ENCODE measurements around the gene LMF1. TPM values are rescaled to one million over a fixed set of nuclear protein-coding genes. Genes with fewer than 3 reads are reported as not detected.

Gene LMF1
- total and polyA plus RNA-seq, 2 of the 4 experiments (the other 2 are of a cell fraction) = 7.7 to 13.1 TPM

- no peak overlapping the region for H2BK15ac ChIP-seq (ENCODE audit: low read depth, low read length)
- H3K4ac ChIP-seq (ENCODE audit: low read depth, low read length) = no peak overlapping the region
- H3K4me2 ChIP-seq (ENCODE audit: low read depth, low read length) = no peak overlapping the region
- no peak overlapping the region for H2AFZ ChIP-seq (replicated peaks; ENCODE audit: low read length, poor library complexity)
- H3K4me1 ChIP-seq (ENCODE audit: control insufficient read depth, insufficient read depth, low read length) = peaks cover 2% of the 10 kb centered on the region; the same call in 1 of the 2 replicates
- no peak overlapping the region for H3K56ac ChIP-seq (ENCODE audit: extremely low read depth, insufficient read depth, low read length)
- no peak overlapping the region for H3K14ac ChIP-seq (replicated peaks; ENCODE audit: low read depth, low read length)
- TF ChIP-seq RAD21 (IDR thresholded peaks at IDR 0.05; ENCODE audit: low read length) (no peak), MAFK (IDR thresholded peaks at IDR 0.05; ENCODE audit: low read depth, low read length) (no peak), FOS (IDR thresholded peaks at IDR 0.05; ENCODE audit: low read depth, low read length) (no peak), POLR2A (IDR thresholded peaks at IDR 0.05; ENCODE audit: low read depth, low read length) (no peak), NFE2L2 (IDR thresholded peaks at IDR 0.05; ENCODE audit: low read depth, low read length) (no peak), CTCF (conservative IDR thresholded peaks at IDR 0.05; ENCODE audit: low read depth, low read length) (no peak), MAZ (IDR thresholded peaks at IDR 0.05; ENCODE audit: borderline replicate concordance, low read depth, low read length) (no peak), RCOR1 (IDR thresholded peaks at IDR 0.05; ENCODE audit: insufficient replicate concordance, low read length) (no peak), BHLHE40 (IDR thresholded peaks at IDR 0.05; ENCODE audit: low read depth, low read length) (no peak), USF2 (IDR thresholded peaks at IDR 0.05; ENCODE audit: low read depth, low read length) (no peak), MXI1 (IDR thresholded peaks at IDR 0.05; ENCODE audit: borderline replicate concordance, low read depth, low read length) (no peak), CHD1 (IDR thresholded peaks at IDR 0.05; ENCODE audit: low read depth, low read length) (no peak), SMC3 (IDR thresholded peaks at IDR 0.05; ENCODE audit: low read depth, low read length) (no peak), CEBPB (IDR thresholded peaks at IDR 0.05; ENCODE audit: low read depth, low read length) (no peak)
- TF ChIP-seq, protein P1, sequence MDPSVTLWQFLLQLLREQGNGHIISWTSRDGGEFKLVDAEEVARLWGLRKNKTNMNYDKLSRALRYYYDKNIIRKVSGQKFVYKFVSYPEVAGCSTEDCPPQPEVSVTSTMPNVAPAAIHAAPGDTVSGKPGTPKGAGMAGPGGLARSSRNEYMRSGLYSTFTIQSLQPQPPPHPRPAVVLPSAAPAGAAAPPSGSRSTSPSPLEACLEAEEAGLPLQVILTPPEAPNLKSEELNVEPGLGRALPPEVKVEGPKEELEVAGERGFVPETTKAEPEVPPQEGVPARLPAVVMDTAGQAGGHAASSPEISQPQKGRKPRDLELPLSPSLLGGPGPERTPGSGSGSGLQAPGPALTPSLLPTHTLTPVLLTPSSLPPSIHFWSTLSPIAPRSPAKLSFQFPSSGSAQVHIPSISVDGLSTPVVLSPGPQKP (IDR thresholded peaks at IDR 0.05; ENCODE audit: borderline replicate concordance, low read depth, low read length) = no peak
- H3K18ac ChIP-seq (ENCODE audit: low read depth, low read length) = no peak overlapping the region
- no peak overlapping the region for H4K5ac ChIP-seq (ENCODE audit: low read depth, low read length)
- no peak overlapping the region for H3K9ac ChIP-seq (ENCODE audit: low read depth, low read length)
- no peaks in the 10 kb centered on the region; the same call in none of the 2 replicates for H3K9me3 ChIP-seq (ENCODE audit: control insufficient read depth, insufficient read depth, low read length)
- ATAC-seq (ENCODE audit: low read depth) = no peak
- H4K91ac ChIP-seq (ENCODE audit: insufficient read depth, low read depth, low read length) = no peak overlapping the region
- dilution Hi-C loops (cut with HindIII; ENCODE audit: low sequenced_read_pairs, unreplicated experiment) (no loop called here), in situ Hi-C loops (cut with MboI; ENCODE audit: low sequenced_read_pairs) (loop anchor here (25.0 kb wide), 1 partner anchor 396 kb away; no protein-coding TSS in a partner anchor), intact Hi-C loops (cut with micrococcal nuclease) (no loop called here)
- ChIA-PET CTCF (no interaction called here), POLR2A (ENCODE audit: unreplicated experiment) (no interaction called here)
- H3K27me3 ChIP-seq (ENCODE audit: control insufficient read depth, insufficient read depth, low read length) = peaks cover 22% of the 10 kb centered on the region
- 83% methylated on average over 2 of the region's 15 CpGs; no CpG with 5 or more reads in 1 of the 2 experiments for WGBS, 2 experiments (ENCODE audit: extremely low coverage in 2 of 2, insufficient read length in 1 of 2)
- H2BK120ac ChIP-seq (ENCODE audit: low read depth, low read length) = no peak overlapping the region
- H3K27ac ChIP-seq (ENCODE audit: insufficient read depth, low read length) = no peak overlapping the region
- no peak overlapping the region for H3K23ac ChIP-seq (ENCODE audit: low read depth, low read length)
- H4K8ac ChIP-seq (ENCODE audit: low read depth in 2 of 2, low read length in 2 of 2) = no peak overlapping the region
- H4K20me1 ChIP-seq (ENCODE audit: insufficient read depth, low read length) = no peaks in the 10 kb centered on the region
- H3K79me1 ChIP-seq (ENCODE audit: low read depth in 1 of 2, low read length in 2 of 2) = no peaks in the 10 kb centered on the region
- no peak overlapping the region for H2AK5ac ChIP-seq (ENCODE audit: low read depth, low read length)
- H2AK9ac ChIP-seq (replicated peaks; ENCODE audit: low read depth, low read length, poor library complexity) = no peak overlapping the region
- no peaks in the 10 kb centered on the region for H3K9me1 ChIP-seq (ENCODE audit: insufficient read depth, low read length)
- no peak overlapping the region for H2BK5ac ChIP-seq (ENCODE audit: low read depth, low read length, poor library complexity, severe bottlenecking)
- no peak overlapping the region for H2BK20ac ChIP-seq (ENCODE audit: low read depth, low read length)
- H3K36me3 ChIP-seq (ENCODE audit: control insufficient read depth, insufficient read depth, low read length) = no peaks in the 10 kb centered on the region
- no TSS peak for BruUV-seq (replicated peaks)
- H3K4me3 ChIP-seq (ENCODE audit: insufficient read depth, low read depth, low read length) = no peak overlapping the region
- DNase-seq = no peak
Measured at GRCh38 chr16:815861-816260, 154.9 kb downstream of the LMF1 start.
